ENCODE measurements around the gene ADO.

DNA sequence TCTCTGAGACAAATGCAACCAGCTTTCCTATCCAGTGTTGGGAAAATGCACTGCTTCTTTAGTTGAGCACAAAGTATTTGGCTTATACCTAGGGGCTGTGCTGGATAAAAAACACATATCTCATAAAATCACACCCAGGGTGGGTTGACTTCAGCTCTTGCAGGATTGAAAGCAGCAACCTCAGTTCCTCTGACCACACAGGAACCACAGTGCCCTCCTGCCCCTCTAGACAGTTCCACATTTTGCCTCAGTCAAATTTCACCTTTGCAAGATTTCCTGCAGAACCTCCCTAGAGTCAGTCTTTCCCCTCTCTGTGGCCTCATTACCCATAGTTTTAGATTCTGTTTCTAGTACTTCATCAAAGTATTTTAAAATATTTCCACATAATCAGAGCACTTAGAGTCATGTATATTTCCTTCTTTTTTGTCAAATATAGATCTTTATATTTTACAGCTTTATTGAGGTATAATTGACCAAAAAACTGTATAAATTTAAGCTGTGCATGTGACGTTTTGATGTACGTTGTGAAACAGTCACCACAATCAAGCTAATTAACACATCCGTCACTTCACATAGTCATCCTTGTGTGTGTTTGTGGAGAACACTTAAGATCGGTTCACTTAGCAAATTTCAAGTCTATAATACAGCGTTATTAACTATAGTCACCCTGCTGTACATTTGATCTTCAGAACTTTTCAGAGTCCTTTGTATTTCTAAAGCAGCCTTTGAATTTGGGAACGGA is 48.6 kb downstream of the ADO start:
- TF ChIP-seq, protein P1, sequence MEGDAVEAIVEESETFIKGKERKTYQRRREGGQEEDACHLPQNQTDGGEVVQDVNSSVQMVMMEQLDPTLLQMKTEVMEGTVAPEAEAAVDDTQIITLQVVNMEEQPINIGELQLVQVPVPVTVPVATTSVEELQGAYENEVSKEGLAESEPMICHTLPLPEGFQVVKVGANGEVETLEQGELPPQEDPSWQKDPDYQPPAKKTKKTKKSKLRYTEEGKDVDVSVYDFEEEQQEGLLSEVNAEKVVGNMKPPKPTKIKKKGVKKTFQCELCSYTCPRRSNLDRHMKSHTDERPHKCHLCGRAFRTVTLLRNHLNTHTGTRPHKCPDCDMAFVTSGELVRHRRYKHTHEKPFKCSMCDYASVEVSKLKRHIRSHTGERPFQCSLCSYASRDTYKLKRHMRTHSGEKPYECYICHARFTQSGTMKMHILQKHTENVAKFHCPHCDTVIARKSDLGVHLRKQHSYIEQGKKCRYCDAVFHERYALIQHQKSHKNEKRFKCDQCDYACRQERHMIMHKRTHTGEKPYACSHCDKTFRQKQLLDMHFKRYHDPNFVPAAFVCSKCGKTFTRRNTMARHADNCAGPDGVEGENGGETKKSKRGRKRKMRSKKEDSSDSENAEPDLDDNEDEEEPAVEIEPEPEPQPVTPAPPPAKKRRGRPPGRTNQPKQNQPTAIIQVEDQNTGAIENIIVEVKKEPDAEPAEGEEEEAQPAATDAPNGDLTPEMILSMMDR (IDR thresholded peaks at IDR 0.05; ENCODE audit: insufficient read depth, low read length, poor library complexity, severe bottlenecking), result no peak
- TF ChIP-seq EZH2phosphoT487 (conservative IDR thresholded peaks at IDR 0.05; ENCODE audit: low read length), result no peak
